Measurements from ENCODE around the gene PSD2.

DNA sequence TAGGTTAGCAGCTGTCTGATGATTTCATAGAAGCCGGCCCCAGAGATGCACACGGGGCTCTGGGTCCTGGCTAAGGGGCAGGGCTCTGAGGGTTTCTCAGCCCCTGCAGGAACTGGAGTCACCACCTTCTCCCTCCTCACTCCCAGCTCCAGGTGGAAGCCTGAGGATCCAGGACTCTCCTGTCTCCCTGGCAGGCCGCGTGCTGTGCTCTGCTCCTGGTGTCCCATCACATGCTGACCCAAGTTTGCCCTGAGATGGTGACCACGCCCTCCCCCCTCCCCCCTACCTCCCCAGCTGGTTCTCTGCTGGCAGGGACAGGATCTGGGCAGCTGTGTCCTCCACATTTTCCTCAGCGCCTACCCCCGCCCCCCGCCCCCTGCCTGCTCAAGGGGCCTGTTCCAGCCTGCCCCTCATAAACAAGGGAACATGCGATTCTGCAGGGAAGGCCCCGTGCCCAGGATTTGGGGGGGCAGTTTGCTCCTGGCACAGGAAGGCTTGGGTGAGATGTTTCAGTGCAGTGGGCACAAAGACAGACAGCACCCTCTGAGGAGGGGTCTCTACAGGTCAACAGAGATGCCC, 87.4 kb downstream of the PSD2 start:
- TF ChIP-seq, protein P1, sequence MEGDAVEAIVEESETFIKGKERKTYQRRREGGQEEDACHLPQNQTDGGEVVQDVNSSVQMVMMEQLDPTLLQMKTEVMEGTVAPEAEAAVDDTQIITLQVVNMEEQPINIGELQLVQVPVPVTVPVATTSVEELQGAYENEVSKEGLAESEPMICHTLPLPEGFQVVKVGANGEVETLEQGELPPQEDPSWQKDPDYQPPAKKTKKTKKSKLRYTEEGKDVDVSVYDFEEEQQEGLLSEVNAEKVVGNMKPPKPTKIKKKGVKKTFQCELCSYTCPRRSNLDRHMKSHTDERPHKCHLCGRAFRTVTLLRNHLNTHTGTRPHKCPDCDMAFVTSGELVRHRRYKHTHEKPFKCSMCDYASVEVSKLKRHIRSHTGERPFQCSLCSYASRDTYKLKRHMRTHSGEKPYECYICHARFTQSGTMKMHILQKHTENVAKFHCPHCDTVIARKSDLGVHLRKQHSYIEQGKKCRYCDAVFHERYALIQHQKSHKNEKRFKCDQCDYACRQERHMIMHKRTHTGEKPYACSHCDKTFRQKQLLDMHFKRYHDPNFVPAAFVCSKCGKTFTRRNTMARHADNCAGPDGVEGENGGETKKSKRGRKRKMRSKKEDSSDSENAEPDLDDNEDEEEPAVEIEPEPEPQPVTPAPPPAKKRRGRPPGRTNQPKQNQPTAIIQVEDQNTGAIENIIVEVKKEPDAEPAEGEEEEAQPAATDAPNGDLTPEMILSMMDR (IDR thresholded peaks at IDR 0.05) = no peak
- TF ChIP-seq, protein P2, sequence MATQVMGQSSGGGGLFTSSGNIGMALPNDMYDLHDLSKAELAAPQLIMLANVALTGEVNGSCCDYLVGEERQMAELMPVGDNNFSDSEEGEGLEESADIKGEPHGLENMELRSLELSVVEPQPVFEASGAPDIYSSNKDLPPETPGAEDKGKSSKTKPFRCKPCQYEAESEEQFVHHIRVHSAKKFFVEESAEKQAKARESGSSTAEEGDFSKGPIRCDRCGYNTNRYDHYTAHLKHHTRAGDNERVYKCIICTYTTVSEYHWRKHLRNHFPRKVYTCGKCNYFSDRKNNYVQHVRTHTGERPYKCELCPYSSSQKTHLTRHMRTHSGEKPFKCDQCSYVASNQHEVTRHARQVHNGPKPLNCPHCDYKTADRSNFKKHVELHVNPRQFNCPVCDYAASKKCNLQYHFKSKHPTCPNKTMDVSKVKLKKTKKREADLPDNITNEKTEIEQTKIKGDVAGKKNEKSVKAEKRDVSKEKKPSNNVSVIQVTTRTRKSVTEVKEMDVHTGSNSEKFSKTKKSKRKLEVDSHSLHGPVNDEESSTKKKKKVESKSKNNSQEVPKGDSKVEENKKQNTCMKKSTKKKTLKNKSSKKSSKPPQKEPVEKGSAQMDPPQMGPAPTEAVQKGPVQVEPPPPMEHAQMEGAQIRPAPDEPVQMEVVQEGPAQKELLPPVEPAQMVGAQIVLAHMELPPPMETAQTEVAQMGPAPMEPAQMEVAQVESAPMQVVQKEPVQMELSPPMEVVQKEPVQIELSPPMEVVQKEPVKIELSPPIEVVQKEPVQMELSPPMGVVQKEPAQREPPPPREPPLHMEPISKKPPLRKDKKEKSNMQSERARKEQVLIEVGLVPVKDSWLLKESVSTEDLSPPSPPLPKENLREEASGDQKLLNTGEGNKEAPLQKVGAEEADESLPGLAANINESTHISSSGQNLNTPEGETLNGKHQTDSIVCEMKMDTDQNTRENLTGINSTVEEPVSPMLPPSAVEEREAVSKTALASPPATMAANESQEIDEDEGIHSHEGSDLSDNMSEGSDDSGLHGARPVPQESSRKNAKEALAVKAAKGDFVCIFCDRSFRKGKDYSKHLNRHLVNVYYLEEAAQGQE (IDR thresholded peaks at IDR 0.05; ENCODE audit: insufficient read depth in 1 of 2, low read depth in 2 of 2, low read length in 1 of 2) = no peak
